T-helper 2 cell treated with Interferon-gamma antibody and Interleukin-4, amounts not matched to agents 5 μg/mL and 100 μg/mL, for 36 hours (primary cell): ENCODE results near the gene AGR3.

Source experiments
- DNase-seq: peaks from one replicate; pipeline ENCODE4 v3.0.0; 2021; ENCODE audit warnings: low spot score
- H3K27ac Mint-ChIP-seq: one replicate; pipeline ENCODE4 v1.8.0; 2021; ENCODE audit warnings: mild to moderate bottlenecking, mixed read lengths
- H3K27me3 Mint-ChIP-seq: one replicate; pipeline ENCODE4 v1.8.0; 2021; ENCODE audit warnings: low read depth, mixed read lengths
- H3K36me3 Mint-ChIP-seq: one replicate; pipeline ENCODE4 v1.8.0; 2021; ENCODE audit warnings: low read depth, mixed read lengths
- H3K4me1 Mint-ChIP-seq: one replicate; pipeline ENCODE4 v1.8.0; 2021; ENCODE audit warnings: low read depth, mixed read lengths
- H3K4me3 Mint-ChIP-seq: one replicate; pipeline ENCODE4 v1.8.0; 2022; ENCODE audit warnings: mild to moderate bottlenecking, moderate library complexity, mixed read lengths
- H3K9me3 Mint-ChIP-seq: one replicate; pipeline ENCODE4 v1.8.0; 2021; ENCODE audit warnings: mixed read lengths

AGR3 gene

DNA sequence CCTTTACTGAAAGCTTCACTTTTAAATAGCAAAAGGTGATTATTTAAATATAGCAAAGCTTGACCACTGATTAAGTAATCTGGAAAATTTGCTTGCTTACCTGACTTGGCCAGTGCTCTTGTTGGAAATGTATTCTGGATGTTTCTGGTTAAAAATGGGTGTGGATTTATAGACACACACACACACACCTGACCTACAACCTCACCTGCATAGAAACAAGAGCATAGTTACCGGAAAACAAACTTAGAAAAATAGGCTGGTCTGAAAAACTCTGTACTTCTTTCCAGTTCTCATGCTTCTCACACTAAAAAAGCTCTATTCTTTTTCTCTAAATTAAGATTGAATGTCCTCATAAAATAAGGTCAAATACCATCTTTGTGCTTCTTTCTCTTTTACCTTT lies at the start of gene AGR3:
TSS of gene AGR3 (minus strand) at position 140 of the 400 bp plus-strand sequence. CDS start 3,365 bp downstream, outside the sequence.
- Mint-ChIP-seq H3K27me3 (peaks cover 7% of the 10 kb centered on the region), H3K9me3 (no peaks in the 10 kb centered on the region), H3K4me1 (no peaks in the 10 kb centered on the region), H3K4me3 (no peak within 1 kb of the TSS), H3K27ac (no peak within 1 kb of the TSS), H3K36me3 (no peaks in the 10 kb centered on the region)
- DNase-seq: no peak

DNA sequence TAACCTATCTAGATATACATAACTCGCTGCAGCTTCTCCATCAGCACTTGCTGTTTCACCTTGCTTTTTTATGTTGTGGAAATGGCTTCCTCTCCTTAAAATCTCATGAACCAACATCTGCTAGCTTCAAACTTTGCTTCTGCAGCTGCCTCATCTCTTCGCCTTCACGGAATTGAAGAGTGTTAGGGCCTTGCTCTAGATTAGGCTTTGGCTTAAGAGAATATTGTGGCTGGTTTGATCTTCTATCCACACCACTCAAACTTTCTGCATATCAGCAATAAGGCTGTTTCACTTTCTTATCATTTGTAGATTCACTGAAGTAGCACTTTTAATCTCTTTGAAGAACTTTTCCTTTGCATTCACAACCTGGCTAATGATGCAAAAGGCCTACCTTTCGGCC lies 49.2 kb upstream of the AGR3 start:
- H3K27ac Mint-ChIP-seq: peak overlapping the region; percentile 80
- H3K27me3 Mint-ChIP-seq: no peaks in the 10 kb centered on the region
- no peak for DNase-seq
- peaks cover 8% of the 10 kb centered on the region for H3K9me3 Mint-ChIP-seq
- H3K4me1 Mint-ChIP-seq: peaks cover 65% of the 10 kb centered on the region
- peaks cover 4% of the 10 kb centered on the region for H3K36me3 Mint-ChIP-seq
- H3K4me3 Mint-ChIP-seq: peak overlapping the region; percentile 17

DNA sequence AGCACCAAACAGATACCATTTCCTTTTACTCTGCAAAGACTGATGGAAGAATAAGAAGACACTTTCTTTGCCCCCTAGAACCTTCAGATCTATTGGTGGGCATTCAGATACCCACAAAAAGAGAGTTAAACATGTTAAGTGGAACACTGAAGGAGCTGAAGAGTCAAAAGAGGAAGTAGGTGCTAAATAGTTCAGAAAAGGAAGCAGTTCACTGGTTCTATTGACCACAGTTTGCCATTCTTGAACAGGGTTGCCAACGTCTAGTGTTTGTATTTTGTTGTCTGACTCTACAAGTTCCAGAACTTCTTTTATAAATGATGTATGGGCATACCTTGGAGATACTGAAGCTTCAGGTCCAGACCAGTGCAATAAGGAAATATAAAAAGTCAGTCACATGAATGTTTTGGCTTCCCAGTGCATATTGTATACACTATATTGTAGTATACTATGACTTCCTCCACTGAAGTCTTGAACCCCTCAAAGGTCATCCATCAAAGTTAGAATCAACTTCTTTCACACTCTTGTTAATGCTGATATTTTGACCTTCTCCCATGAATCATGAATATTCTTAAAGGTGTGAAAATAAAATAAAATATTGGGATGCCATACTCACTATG lies 47.5 kb upstream of the AGR3 start:
- H3K9me3 Mint-ChIP-seq: peaks cover 8% of the 10 kb centered on the region
- peaks cover 4% of the 10 kb centered on the region for H3K36me3 Mint-ChIP-seq
- no peak overlapping the region for H3K27ac Mint-ChIP-seq
- no peaks in the 10 kb centered on the region for H3K27me3 Mint-ChIP-seq
- DNase-seq: no peak
- H3K4me1 Mint-ChIP-seq: peaks cover 61% of the 10 kb centered on the region
- H3K4me3 Mint-ChIP-seq: no peak overlapping the region

DNA sequence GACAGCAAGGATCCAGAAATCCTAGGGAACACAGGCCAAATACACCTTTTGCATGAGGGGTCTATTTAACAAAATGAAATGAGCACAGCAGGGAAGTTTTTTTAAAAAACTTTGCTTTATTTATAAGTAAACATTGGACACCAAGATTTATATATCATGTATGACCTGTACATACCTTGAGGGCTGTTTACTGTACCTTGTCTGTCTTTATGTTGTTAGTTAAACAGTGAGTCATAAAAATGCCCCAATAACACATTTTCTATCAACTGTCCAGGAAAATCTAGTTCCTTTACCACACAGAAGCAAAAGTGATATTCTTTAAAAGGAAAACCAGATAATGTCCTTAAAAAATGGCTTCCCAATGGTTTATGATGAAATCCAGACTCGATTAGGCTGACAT lies 45.1 kb upstream of the AGR3 start:
- Mint-ChIP-seq H3K9me3 (peaks cover 8% of the 10 kb centered on the region), H3K36me3 (peaks cover 3% of the 10 kb centered on the region), H3K27ac (no peak overlapping the region), H3K4me3 (no peak overlapping the region), H3K27me3 (no peaks in the 10 kb centered on the region), H3K4me1 (peaks cover 62% of the 10 kb centered on the region)
- no peak for DNase-seq

- Mint-ChIP-seq H3K27me3 (no peaks in the 10 kb centered on the region), H3K9me3 (peaks cover 8% of the 10 kb centered on the region), H3K4me1 (peaks cover 64% of the 10 kb centered on the region), H3K27ac (peak overlapping the region; percentile 47), H3K36me3 (peaks cover 3% of the 10 kb centered on the region), H3K4me3 (no peak overlapping the region)
- DNase-seq: no peak
These were observed 44.5 kb upstream of the AGR3 start for GRCh38 chr7:16926283-16926682.

- peak overlapping the region; percentile 42 for H3K4me3 Mint-ChIP-seq
- H3K27me3 Mint-ChIP-seq: no peaks in the 10 kb centered on the region
- DNase-seq: no peak
- H3K9me3 Mint-ChIP-seq: peaks cover 8% of the 10 kb centered on the region
- H3K36me3 Mint-ChIP-seq: peaks cover 3% of the 10 kb centered on the region
- peaks cover 60% of the 10 kb centered on the region for H3K4me1 Mint-ChIP-seq
- peak overlapping the region; percentile 47 for H3K27ac Mint-ChIP-seq
These were observed 43.8 kb upstream of the AGR3 start for GRCh38 chr7:16925609-16926008.

- no peaks in the 10 kb centered on the region for H3K27me3 Mint-ChIP-seq
- H3K4me3 Mint-ChIP-seq: peak overlapping the region; percentile 62
- H3K9me3 Mint-ChIP-seq: no peaks in the 10 kb centered on the region
- H3K4me1 Mint-ChIP-seq: peaks cover 41% of the 10 kb centered on the region
- peak; percentile 65 for DNase-seq
- H3K27ac Mint-ChIP-seq: peak overlapping the region; percentile 76
- H3K36me3 Mint-ChIP-seq: no peaks in the 10 kb centered on the region
These were observed 41.2 kb upstream of the AGR3 start for GRCh38 chr7:16923019-16923418.

GRCh38 chr7:16921644-16922257 lies 40.0 kb upstream of the AGR3 start:
- H3K4me1 Mint-ChIP-seq: peaks cover 37% of the 10 kb centered on the region
- no peaks in the 10 kb centered on the region for H3K9me3 Mint-ChIP-seq
- DNase-seq: no peak
- H3K27me3 Mint-ChIP-seq: no peaks in the 10 kb centered on the region
- H3K4me3 Mint-ChIP-seq: no peak overlapping the region
- H3K27ac Mint-ChIP-seq: no peak overlapping the region
- no peaks in the 10 kb centered on the region for H3K36me3 Mint-ChIP-seq

DNA sequence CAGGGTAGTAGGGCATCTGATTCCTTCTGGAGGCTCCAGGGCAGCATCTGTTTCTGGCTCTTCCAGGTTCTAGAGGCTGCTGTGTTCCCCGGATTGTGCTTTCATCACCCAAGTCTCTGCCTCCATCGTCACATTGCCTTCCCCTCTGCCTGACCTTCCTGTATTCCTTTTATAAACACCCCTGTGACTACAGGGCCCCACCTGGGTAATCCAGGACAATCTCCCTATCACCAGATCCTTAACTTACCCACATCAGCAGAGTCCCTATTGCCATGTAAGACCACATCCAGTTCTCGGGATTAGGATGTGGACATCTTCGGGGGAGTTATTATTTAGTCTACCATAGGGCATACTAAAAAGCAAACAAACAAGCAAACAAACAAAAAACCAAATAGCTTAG lies 39.4 kb upstream of the AGR3 start:
- Mint-ChIP-seq H3K36me3 (no peaks in the 10 kb centered on the region), H3K27ac (no peak overlapping the region), H3K4me3 (no peak overlapping the region), H3K4me1 (peaks cover 34% of the 10 kb centered on the region), H3K9me3 (no peaks in the 10 kb centered on the region), H3K27me3 (no peaks in the 10 kb centered on the region)
- no peak for DNase-seq

GRCh38 chr7:16919440-16919839 lies 37.7 kb upstream of the AGR3 start:
- DNase-seq: no peak
- peaks cover 31% of the 10 kb centered on the region for H3K4me1 Mint-ChIP-seq

DNA sequence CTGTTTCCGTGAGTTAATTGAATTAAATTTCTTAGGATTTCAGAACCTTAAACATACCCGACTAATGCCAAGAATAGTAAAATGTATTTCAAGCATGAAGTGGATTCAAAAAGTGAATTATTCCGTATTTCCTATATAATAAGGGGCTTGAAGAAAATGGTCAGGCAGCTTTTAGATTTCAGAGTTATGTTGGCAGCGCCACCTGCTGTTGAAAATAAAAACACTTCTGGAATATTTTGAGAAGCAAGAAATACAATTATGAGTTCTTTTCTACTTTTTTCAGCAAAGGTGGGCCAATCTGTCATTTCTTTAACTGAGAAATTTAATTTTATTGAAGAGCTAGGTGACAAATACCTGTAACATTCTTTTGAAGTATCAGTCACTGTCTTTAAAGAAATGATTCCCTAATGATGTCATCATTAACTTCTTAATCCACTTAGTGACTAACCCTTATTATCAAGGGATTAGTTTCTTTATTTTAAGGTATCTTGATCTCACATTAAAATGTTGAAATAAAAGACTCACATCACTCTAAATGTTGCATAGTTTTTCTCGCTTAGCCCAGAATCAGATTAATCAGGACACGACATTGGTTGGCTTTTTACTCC lies 36.6 kb upstream of the AGR3 start:
- Mint-ChIP-seq H3K27ac (no peak overlapping the region), H3K27me3 (no peaks in the 10 kb centered on the region), H3K4me3 (no peak overlapping the region), H3K36me3 (no peaks in the 10 kb centered on the region), H3K9me3 (no peaks in the 10 kb centered on the region), H3K4me1 (peaks cover 27% of the 10 kb centered on the region)
- DNase-seq: no peak

More at GRCh38 chr7:16919440-16919839, 37.7 kb upstream of the AGR3 start:
- Mint-ChIP-seq H3K9me3 (no peaks in the 10 kb centered on the region), H3K36me3 (no peaks in the 10 kb centered on the region), H3K27me3 (no peaks in the 10 kb centered on the region), H3K27ac (no peak overlapping the region), H3K4me3 (no peak overlapping the region)

GRCh38 chr7:16916738-16917137 lies 35.0 kb upstream of the AGR3 start:
- no peaks in the 10 kb centered on the region for H3K27me3 Mint-ChIP-seq
- no peak for DNase-seq
- no peaks in the 10 kb centered on the region for H3K9me3 Mint-ChIP-seq
- H3K27ac Mint-ChIP-seq: no peak overlapping the region
- H3K4me3 Mint-ChIP-seq: no peak overlapping the region
- H3K36me3 Mint-ChIP-seq: no peaks in the 10 kb centered on the region
- peaks cover 15% of the 10 kb centered on the region for H3K4me1 Mint-ChIP-seq

DNA sequence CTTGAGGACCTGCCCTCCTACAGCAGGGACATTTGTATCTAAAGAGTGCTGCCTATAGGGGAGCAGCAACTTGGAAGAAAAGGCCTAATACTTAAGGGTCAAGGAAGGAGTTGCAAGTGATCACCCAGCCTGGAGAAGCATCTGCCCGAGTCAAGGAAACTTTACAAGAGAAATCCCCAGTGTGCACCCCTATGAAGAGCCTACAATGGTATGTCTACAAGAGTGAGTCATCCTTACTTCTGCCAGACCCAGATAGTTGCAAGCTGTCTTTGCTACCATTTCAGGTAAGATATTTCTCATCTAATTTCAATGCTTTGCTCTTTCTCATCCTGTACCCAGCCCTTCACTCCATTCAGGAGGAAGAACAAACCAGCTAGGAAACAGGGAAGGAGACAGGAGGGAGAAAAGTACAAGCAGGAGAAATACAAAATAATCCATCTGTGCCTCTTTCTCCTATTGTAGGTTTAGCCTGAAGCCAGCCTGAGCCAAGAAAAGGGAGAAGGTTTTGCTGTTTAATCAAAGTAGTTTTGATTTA lies 34.4 kb upstream of the AGR3 start:
- no peaks in the 10 kb centered on the region for H3K36me3 Mint-ChIP-seq
- DNase-seq: no peak
- H3K27ac Mint-ChIP-seq: no peak overlapping the region

DNA sequence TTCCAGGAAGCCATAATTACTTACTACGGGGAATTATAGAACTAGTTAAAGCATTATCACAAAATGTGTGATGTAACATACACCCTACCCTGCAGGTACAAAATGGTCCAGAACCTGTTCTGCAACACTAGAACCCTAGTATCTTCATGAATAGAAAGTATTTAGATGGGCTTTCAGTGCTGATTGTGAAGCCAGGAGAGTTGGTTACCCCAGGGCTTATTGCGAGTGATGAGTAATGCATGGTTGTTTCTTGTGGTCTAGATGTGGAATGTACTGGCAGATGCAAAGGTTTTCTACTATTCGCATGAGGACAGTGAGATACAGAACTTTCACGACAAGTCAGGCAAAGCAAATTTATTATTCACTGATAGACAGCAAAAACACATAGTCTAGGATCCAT lies 33.6 kb upstream of the AGR3 start:
- H3K9me3 Mint-ChIP-seq: no peaks in the 10 kb centered on the region
- no peak overlapping the region for H3K27ac Mint-ChIP-seq
- peaks cover 9% of the 10 kb centered on the region for H3K4me1 Mint-ChIP-seq
- no peak overlapping the region for H3K4me3 Mint-ChIP-seq
- no peaks in the 10 kb centered on the region for H3K36me3 Mint-ChIP-seq
- no peak for DNase-seq
- H3K27me3 Mint-ChIP-seq: peaks cover 9% of the 10 kb centered on the region

More for the DNA sequence above, 34.4 kb upstream of the AGR3 start:
- Mint-ChIP-seq H3K4me1 (peaks cover 11% of the 10 kb centered on the region), H3K27me3 (peaks cover 2% of the 10 kb centered on the region), H3K4me3 (no peak overlapping the region), H3K9me3 (no peaks in the 10 kb centered on the region)
